ENCODE results near the gene EFCAB7.

DNA sequence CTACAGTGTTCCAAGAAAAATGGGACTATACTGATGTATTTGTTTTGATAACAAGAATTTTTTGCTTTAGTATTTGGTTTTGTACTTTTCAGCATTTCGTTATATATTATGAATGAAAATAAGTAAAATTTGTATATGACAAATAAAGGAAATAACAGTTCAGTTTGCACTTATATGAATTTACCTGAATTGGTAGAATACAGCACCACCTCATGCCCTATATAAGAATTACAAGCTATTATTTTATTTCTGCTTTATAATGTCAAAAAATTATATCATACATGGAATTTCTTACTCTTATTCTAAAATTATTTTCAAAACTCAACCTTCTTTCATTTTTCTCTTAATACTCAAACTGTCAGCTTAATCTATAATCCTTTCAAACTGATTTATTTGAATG, 14.6 kb downstream of the EFCAB7 start:
- TF ChIP-seq EP300 (IDR thresholded peaks at IDR 0.05) (no peak), CTCF (IDR thresholded peaks at IDR 0.05) (peak; percentile 31 to 42 (median 41))

Measured in gastroesophageal sphincter (tissue), 3 donors.